Hindlimb muscle (tissue), 1 donor: ENCODE data around the gene STEAP2. TPM values are rescaled to one million over a fixed set of nuclear protein-coding genes. Genes with fewer than 3 reads are reported as not detected.
"Not testable (repeated sequence)": the region's sequence is repeated elsewhere in the genome, so short reads cannot be mapped to it uniquely, and the experiment has no call there.

Experiments
- DNase-seq: peaks from one replicate; pipeline ENCODE4 v3.0.0-alpha.2; 2013
- polyA plus RNA-seq: library from polyadenylated mRNA; unstranded; fragments of 120-200 nt; gene quantifications from one replicate; pipeline ENCODE4 v1.2.1, GENCODE V29; 2013; ENCODE audit not compliant: insufficient read length

The STEAP2 gene
- polyA plus RNA-seq, 1 donor = 2.6 TPM

- no peak for DNase-seq
Measured at GRCh38 chr7:90238022-90238421, 26.5 kb downstream of the STEAP2 start.

DNA sequence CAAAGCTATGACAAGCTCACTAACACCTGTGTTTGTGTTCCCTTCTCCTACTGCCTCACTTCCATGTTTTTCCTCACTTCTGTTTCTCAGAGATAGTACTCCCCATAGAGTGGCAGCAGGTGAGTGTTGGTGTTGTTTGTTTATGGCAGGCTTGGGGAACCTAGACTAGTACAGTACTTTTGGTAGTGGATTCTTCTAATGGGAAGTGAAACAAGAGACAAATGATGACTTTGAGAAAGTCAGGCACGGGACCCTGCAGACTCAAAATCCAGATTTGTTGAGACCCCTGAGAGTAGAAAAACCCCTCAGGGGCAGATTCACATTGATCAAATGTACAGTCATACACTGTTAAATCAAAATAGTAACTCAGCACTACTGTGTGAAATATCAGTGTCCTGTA lies 27.0 kb downstream of the STEAP2 start:
- DNase-seq = no peak

DNA sequence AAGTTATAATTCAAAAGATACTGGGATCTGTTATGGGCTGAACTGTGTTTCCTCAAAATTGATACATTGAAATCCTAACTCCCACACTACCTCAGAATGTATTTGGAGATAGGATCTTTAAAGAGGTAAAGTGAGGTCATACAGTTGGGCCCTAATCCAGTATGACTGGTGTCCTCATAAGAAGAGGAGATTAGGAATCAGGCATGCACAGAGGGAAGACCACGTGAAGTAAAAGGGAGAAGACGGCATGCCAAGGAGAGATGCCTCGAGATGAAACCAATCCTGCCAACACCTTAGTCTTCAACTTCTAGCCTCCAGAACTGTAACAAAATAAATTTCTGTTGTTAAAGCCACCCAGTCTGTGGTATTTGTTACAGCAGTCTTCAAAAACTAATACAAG lies 27.5 kb downstream of the STEAP2 start:
- DNase-seq = no peak

DNA sequence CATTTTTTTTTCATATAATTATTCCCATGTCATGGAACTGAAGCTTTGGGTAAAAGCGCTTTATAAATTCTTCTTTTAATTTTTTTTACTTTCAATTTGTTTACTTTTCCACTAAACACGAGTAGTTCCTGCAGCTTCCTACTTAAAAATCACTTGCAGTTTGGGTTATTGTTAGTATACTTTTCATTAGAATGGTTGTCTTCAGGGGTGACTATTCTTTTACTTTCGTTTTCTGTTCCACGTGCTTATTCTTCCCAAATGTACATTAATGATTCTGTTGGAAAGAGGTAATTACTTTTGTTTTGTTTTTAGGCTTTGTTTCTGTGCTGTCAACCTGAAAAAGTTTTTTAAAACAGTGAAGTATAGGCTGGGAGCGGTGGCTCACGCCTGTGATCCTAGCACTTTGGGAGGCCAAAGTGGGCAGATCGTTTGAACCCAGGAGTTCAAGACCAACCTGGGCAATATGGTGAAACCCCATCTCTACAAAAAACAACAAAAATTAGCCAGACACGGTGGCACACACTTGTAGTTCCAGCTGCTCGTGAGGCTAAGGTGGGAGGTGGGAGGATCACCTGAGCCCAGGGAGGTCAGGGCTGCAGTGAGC lies 28.2 kb downstream of the STEAP2 start:
- no peak for DNase-seq

GRCh38 chr7:90242369-90243168 lies 31.0 kb downstream of the STEAP2 start:
- DNase-seq = no peak

DNA sequence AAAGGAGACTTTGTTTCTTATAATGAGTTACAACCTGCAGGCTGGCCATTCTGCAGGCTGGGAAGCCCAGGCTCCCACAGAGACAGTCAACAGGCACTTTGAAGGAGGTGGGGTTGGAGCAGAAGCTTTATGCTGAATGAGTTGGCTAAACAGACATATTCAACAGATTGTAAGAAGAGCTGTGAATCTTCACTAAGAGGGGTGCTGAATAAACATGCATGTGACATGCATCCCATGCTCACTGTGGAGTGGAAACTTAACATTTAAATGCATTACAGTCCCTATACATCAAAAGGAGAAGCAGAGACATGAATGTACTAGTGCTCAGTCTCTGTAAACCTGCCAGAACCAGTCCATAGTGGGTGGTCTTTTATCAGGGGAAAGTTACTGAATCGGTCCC lies 32.0 kb downstream of the STEAP2 start:
- DNase-seq = no peak

- DNase-seq = no peak
Measured at GRCh38 chr7:90244565-90244908, 33.0 kb downstream of the STEAP2 start.

DNA sequence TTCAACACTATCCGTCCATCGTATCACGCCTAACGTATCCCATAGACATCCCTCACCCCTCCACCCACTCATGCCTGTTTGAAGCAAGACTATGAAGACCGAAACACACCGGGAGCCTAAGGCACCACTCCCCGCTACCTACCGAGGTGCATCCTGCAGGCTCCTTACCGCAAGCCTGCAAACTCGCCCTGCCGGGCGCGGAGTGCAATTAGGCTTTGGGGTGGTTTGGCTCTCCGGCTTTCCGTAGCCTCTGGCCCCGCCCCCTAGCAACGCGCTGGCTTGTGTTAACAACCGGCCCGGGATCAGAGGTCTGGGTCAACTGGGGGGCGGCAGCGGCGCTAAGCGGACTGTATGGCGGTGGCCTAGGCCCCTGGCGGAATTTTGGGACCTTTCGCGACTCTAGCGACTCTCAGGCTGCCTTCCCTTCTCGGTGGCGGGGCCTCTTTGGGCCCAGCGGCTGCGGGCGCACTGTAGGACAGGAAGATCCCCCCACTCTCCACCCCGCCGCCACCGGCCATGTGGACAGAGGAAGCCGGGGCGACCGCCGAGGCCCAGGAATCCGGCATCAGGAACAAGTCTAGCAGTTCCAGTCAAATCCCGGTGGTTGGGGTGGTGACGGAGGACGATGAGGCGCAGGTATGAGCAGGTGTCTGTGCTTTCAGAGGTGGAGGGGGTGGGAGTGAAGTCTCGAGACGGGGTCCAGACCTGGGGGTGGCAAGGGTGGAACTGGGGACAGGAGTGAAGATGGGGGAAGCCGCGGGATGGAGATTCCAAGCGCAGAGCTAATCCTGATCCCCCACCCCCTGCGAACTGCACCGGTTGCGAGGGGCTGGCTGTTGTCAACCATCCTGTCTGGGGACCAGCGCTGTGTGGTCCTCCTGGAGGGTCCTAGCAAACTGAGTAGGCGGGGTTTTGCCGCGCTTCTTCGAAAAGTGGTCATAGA lies 33.6 kb downstream of the STEAP2 start, which contains the start of gene CFAP69:
Gene CFAP69, plus strand, starts transcription at position 266 of the 943 bp plus-strand sequence. Its CDS starts 251 bp downstream, at position 517.
- DNase-seq = peak; percentile 90

DNA sequence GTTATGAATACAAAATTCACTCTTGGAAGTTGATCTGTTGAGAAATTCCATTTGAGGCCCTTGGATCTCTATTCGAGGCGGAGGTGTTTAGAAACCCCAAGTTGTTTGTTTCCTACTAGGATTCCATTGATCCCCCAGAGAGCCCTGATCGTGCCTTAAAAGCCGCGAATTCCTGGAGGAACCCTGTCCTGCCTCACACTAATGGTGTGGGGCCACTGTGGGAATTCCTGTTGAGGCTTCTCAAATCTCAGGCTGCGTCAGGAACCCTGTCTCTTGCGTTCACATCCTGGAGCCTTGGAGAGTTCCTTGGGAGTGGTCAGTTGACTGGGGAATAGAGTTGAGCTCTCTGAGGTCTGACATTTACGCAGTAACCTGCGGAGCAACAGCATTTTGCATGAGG lies 34.6 kb downstream of the STEAP2 start:
- no peak for DNase-seq

DNA sequence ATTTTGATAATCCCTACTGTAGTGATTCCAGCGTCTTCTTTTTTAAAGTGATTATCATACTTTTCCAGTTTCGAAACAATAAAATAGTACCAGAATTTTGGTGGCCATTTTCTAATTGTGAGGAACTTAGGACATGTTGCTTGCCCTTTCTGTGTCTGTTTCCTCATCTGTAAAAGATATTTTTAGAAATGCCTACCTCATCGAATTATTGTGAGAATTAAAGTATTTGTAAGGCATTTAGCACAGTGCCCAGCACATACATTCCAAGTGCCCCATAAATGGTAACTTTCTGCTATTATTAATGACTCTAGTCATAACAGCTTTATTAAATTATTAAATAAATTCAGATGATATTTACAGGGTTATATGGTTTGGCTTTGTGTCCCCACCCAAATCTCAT lies 37.2 kb downstream of the STEAP2 start:
- DNase-seq = no peak

DNA sequence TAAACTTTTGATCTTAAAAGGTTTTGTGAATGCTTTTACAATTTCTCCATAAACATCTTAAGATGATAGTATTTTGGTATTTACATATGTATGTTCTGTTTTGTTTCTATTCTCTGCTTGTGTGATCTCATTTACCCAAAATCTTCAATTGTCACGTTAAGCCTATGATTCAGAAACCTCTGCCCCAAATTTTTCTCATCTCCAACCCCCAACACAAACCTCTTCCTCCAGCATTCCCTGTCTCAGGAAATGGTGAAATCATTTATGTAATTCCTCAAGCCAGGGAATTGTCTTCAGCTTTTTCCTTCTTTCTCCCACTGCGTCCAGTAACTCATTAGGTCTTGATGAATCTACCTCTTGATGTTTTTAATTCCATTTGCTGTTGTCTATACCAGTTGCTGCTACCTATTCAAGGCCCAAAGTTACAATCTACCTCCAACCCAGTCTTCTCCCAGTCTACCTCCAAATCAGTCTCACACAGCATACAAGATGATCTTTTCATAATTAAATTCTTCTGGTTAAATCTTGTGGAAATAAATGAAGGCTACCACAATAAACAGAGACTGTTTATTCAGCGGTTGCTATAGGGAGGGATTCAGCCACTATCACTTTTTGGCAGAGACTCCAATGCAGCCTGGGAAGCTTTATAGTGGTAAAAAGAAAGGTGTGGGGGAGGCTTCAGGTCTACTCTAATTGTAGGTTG lies 39.2 kb downstream of the STEAP2 start:
- no peak for DNase-seq

DNA sequence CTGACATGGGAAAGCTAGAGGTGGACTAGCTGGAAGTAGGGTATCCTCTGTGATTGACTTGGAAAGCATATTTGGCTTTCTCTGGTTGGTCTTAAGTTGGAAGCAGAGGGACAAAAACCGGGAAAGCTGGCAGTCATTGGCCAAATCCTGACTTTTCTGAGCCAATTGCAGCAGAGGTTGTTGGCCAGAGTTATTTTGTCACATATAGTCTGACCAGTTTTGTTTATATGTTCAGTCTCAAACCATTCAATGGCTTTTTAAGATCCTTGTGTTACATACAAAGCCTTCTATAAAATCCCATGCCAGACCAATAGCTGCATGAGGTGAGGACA lies 39.7 kb downstream of the STEAP2 start:
- no peak for DNase-seq

DNA sequence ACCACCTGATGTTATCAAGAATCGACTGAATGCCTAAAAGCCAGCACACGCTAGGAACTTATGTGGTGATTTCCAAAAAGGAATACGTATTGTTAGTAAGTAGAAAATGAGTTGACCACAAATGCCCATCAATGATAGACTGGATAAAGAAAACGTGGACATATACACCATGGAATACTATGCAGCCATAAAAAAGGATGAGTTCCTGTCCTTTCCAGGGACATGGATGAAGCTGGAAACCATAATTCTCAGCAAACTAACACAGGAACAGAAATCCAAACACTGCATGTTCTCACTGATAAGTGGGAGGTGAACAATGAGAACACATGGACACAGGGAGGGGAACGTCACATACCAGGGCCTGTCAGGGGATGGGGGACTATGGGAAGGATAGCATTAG lies 44.5 kb downstream of the STEAP2 start:
- not testable (repeated sequence) for DNase-seq

GRCh38 chr7:90256778-90257177 lies 45.2 kb downstream of the STEAP2 start:
- DNase-seq = no peak

DNA sequence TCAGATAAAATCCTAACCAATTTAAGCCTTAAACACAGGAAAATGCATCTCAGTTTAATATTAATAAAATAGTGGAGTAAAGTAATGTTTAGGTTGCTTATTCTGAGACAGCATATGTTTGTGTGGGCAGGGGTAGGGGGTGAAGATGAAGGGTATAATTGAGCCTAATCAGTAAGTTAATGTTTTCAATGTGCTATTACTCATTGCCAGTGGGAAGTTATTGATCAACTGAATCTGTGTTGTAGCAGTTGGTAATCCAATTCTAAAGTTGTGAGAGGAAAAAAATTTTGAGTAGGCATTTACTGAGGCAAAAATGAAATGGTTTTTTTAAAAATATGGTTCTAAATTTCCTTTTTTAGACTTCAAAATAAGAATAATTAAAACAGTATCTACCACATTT lies 49.9 kb downstream of the STEAP2 start:
- no peak for DNase-seq

DNA sequence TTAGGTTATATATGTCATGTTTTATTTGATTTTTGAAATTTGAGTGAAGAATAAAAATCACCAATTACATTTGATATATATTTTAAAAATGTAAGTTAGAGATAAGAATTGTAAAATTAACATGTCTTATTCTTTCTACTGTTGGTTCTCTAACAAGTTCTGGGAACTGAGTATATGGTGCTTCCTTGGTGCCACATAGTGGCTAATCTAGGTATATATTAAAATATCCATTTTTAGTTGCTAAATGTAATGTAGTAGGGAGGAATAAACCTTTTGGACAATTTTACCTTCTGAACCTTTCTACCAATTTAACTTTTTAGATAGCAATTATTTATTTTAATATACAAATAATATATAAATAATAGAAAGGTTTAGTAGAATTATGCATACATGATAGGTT lies 50.9 kb downstream of the STEAP2 start:
- no peak for DNase-seq

DNA sequence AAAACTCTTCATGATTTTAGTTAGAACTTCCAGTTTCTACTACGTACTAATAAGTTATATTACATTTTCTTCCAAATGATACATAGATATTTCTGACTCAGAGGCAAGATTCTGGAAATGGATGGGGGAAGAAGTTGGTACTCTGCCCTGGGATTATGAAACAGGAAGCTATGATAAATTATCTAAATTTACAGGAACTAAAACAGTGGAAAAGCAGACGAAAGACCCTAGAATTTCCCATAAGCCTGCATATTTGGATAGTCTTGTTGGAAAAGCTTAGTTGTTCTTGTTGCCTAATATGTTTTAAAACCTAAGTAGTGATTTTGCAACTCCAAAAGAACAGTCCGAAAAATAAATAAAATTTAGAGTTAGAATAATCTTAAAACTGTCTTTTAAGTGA lies 55.3 kb downstream of the STEAP2 start:
- DNase-seq = no peak

DNA sequence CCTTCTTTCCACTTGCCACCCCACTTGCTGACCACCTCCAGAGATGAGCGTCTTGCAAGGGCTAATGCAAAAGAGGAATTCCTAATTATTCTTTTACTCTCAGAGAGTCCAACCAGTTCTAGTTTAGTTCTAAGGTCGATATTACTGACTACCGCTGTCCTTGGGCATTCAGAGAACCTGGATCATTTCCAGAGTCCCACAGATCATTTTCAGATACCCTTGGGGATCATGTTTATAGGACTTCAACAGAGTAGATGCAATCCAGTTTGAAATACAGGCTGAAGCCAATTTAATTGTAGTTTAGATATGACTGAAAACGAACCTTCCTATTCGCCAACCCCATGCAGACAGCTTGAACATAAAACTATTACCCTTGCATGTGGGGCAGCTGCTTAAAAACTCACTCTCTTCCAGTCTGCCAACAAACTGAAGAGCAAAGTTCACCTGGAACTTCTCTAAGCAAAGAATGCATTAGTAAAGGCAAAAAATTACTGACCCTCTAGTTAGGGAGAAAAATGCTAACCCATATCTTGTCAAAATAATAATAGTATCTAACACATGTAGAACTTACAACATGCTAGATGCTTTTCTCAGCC lies 55.8 kb downstream of the STEAP2 start:
- DNase-seq = no peak

GRCh38 chr7:90269163-90269562 lies 57.6 kb downstream of the STEAP2 start:
- DNase-seq = no peak

DNA sequence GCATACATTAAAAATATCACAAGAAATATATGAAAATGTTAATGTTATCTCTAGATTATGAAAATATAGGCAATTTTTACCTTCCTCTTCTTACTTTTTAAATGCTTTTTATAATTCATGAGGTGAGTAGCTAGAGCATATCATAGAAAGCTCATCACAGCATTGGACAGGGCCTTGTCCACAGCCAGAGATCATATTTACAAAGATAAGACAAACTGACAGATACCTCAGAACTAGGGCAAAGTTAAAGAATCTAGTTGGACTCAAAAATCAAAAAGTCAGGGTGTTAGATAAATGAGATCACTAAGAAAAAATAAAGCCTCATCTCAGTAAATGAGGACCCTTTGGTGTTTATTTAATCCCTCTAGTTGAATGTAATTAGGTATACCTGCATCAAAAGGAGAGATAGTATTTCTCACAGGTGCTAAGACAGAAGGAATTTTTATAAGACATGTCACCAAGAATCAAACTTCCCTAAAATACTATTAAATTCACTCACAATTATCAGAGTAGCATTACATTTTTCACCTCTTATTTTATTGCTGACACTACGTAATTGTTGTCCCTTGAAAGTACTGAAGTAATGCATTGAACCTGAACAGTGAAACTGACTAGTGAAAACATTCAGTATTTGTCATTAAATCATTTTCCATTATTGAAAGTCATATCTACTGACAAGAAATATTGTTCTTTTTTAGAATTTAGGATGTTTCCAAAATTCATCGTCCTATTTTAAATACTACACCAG lies 59.1 kb downstream of the STEAP2 start:
- DNase-seq = no peak

GRCh38 chr7:90271753-90272152 lies 60.2 kb downstream of the STEAP2 start:
- no peak for DNase-seq

GRCh38 chr7:90272242-90272641 lies 60.7 kb downstream of the STEAP2 start:
- DNase-seq = no peak
